A549 treated with CORT108297 at 1 μM for 4 hours (cell line): ENCODE results near the gene NT5DC4. TPM values are rescaled to one million over a fixed set of nuclear protein-coding genes. Genes with fewer than 3 reads are reported as not detected.

ENCODE experiments used
- total RNA-seq: library from RNA; stranded (reverse); fragments of 200-300 nt; extraction: Qiagen RNA extraction; gene quantifications from 5 replicates; pipeline ENCODE4 v1.2.3, GENCODE V29; 2022

NT5DC4 gene
- total RNA-seq, result 0.06 TPM in 1 of 5 replicates, not detected in the others

DNA sequence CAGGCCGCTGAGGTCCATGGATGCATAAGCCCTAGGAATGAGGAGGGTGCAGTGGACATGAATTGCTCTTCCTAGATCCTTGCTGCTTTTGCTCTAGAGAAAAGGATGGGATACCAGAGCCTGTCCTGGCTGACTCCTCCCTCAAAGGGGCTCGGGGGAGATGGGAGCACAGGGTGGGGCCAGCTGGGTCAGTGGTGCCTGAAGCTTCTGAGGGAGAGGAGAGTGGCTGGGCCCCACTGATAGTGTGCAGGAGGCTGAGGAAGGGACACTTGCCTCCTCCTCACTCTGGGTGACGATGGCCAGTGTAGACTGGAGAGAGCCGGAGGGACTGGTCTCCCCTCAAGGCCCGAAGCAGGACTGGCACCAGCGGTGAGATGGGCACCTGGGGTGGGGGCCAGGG is at the start of gene NT5DC4:
TSS of gene NT5DC4 (plus strand) at position 236 of the 400 bp plus-strand sequence. CDS start at position 296, 60 bp downstream.

DNA sequence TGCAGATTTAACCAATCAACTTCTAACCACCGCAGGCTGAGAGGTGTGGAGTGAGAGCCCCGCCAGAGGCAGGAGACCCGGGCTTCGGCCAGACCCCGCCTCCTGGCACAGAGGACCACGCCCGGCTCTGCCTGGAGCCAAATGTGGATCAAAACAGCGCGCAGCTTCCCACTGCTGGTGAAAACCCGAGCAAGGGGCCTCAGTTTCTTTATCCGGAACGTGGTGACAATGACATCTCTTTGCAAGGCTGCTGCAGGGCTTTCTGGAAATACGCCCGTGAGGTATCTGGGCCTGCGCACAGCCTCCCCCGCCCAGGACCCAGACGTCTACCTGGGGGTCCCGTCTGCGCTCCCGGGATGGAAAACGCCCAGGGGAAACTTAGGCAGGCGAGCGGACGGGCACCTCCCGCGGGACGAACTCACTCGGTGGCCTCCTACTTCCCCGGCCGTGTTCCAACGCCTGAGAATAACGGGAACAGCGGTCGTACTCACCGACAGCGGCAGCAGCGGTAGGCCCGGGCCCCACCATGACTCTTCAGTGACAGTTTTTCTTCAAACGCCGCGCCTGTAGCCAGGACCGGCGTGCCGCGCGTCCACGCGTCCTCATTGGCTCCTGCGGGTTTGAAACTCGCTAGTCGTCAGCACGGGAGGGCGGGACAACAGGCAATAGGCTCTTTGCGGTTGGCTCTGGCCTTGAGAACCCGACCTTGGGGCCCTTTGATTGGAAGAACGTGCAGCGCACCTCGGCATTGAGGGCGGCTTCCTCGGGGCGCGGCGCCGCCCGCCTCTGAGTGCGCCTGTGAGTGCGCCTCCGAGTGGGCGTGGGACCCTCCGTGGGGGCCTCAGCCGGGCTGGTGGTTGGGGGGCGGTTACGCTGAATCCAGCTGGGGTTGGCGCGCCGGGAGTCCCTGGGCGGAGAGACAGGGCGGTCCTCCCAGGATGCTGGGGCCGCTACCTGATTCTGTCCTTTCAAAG is 43.5 kb downstream of the NT5DC4 start, which contains the start of gene CKAP2L:
TSS of gene CKAP2L (minus strand) at position 539 of the 974 bp plus-strand sequence. CDS start at position 528, 11 bp downstream.

DNA sequence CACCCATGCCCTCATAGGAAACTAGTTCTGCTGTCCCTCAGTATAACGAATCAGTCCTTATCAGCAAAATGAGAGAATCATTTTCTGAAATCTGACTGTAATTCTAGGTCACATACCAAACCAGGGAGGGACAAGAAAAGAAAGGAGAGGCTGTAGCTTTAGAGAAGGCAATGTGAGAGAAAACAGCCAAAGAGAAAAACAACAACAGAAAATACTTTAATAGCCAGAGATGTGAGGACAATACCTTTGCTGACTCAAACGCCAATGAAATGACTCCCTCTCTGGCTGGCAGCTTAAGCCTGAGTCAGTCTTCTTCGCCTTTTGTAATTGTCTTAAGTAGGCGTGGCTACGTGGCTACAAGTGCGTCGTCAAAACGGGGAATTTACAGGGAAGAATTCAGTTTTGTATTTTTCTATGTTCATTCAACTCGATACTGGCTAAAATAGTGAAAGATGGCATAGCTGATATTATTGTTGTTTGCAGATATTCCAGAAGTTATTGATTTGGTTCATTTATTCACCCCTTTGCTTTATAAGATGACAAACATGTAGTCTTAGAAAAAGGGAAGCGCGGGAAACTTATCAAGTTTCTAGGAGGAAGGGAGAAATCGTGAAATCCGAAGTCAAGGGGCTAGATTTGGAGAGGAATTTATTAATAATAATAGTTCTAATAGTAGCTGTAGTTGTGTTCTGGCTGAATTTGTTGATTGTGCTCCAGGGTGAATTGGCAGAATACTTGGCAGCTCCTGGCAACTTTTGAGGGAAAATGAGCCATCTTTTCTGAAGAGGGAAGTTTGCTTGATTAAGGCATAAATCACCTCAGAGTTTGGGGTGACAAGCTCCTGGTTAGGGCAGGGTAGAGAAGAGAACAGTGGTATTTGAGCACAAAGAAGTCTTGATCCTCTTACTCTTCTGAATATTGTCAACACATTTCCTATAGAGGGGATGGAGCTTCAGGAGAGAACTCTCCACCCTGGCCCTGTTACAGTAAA is 63.7 kb downstream of the NT5DC4 start, which contains the start of gene IL1A:
TSS of gene IL1A (minus strand) at position 295 of the 991 bp plus-strand sequence. CDS start 723 bp downstream, outside the sequence.

Other genes with a start within 250 kb of the NT5DC4 start
- 34.8 to 41.4 TPM (median 36.7 TPM) in 5 replicates for gene TTL, start 238.9 kb upstream of the NT5DC4 start, total RNA-seq
- gene POLR1B, start 178.6 kb upstream of the NT5DC4 start, total RNA-seq, result 23.7 to 26.2 TPM (median 25.0 TPM) in 5 replicates
- 58.9 to 72.1 TPM (median 64.6 TPM) in 5 replicates for gene CHCHD5, start 136.4 kb upstream of the NT5DC4 start, total RNA-seq
- 126 to 157 TPM (median 136 TPM) in 5 replicates for gene SLC20A1, start 75.1 kb upstream of the NT5DC4 start, total RNA-seq
- 12.6 to 18.8 TPM (median 13.7 TPM) in 5 replicates for gene CKAP2L, start 43.6 kb downstream of the NT5DC4 start, total RNA-seq
- gene IL1A, start 63.5 kb downstream of the NT5DC4 start, total RNA-seq, result 0.06 to 0.22 TPM (median 0.16 TPM) in 5 replicates
- 0.21 to 0.57 TPM (median 0.24 TPM) in 5 replicates for gene IL1B, start 115.8 kb downstream of the NT5DC4 start, total RNA-seq
- gene IL37, start 190.1 kb downstream of the NT5DC4 start, total RNA-seq, result not detected in 5 replicates